Measurements from ENCODE around the gene MUC7.
"Not testable (repeated sequence)": the region's sequence is repeated elsewhere in the genome, so short reads cannot be mapped to it uniquely, and the experiment has no call there.

The MUC7 gene

GRCh38 chr4:70452946-70453345 is 19.1 kb upstream of the MUC7 start:
- H3K4me3 ChIP-seq (ENCODE audit: low read depth, low read length), result no peak overlapping the region
- TF ChIP-seq CTCF (IDR thresholded peaks at IDR 0.05; ENCODE audit: low read depth, low read length, missing control alignments), result no peak
- DNase-seq (ENCODE audit: low read depth), result no peak

- no peak for TF ChIP-seq CTCF (IDR thresholded peaks at IDR 0.05; ENCODE audit: low read depth, low read length, missing control alignments)
- no peak for DNase-seq (ENCODE audit: low read depth)
- no peak overlapping the region for H3K4me3 ChIP-seq (ENCODE audit: low read depth, low read length)
These were observed 8.7 kb upstream of the MUC7 start for GRCh38 chr4:70463335-70463734.

GRCh38 chr4:70473679-70474078 is 1.7 kb downstream of the MUC7 start:
- DNase-seq (ENCODE audit: low read depth), result no peak
- TF ChIP-seq CTCF (IDR thresholded peaks at IDR 0.05; ENCODE audit: low read depth, low read length, missing control alignments), result no peak
- H3K4me3 ChIP-seq (ENCODE audit: low read depth, low read length), result no peak overlapping the region

GRCh38 chr4:70488748-70489147 is 16.8 kb downstream of the MUC7 start:
- TF ChIP-seq CTCF (IDR thresholded peaks at IDR 0.05; ENCODE audit: low read depth, low read length, missing control alignments), result no peak

GRCh38 chr4:70496231-70496630 is 24.2 kb downstream of the MUC7 start:
- DNase-seq (ENCODE audit: low read depth), result no peak
- TF ChIP-seq CTCF (IDR thresholded peaks at IDR 0.05; ENCODE audit: low read depth, low read length, missing control alignments), result no peak
- H3K4me3 ChIP-seq (ENCODE audit: low read depth, low read length), result no peak overlapping the region

More at GRCh38 chr4:70488748-70489147, 16.8 kb downstream of the MUC7 start:
- DNase-seq (ENCODE audit: low read depth), result no peak
- H3K4me3 ChIP-seq (ENCODE audit: low read depth, low read length), result no peak overlapping the region

GRCh38 chr4:70501838-70502237 is 29.8 kb downstream of the MUC7 start:
- DNase-seq (ENCODE audit: low read depth); H3K4me3 ChIP-seq (ENCODE audit: low read depth, low read length): not testable (repeated sequence)

GRCh38 chr4:70504733-70505132 is 32.7 kb downstream of the MUC7 start:
- no peak for TF ChIP-seq CTCF (IDR thresholded peaks at IDR 0.05; ENCODE audit: low read depth, low read length, missing control alignments)
- no peak for DNase-seq (ENCODE audit: low read depth)

More at GRCh38 chr4:70504733-70505132, 32.7 kb downstream of the MUC7 start:
- H3K4me3 ChIP-seq (ENCODE audit: low read depth, low read length), result no peak overlapping the region

Measured in GM12864 (cell line).